Upper lobe of right lung (tissue), 1 donor: ENCODE data around the gene SURF4. TPM values are rescaled to one million over a fixed set of nuclear protein-coding genes. Genes with fewer than 3 reads are reported as not detected.
"Not testable (repeated sequence)": the region's sequence is repeated elsewhere in the genome, so short reads cannot be mapped to it uniquely, and the experiment has no call there.

ENCODE experiments used
- ATAC-seq: fragments of 200-7000 bp; cut with Tn5 transposase; one replicate; pipeline ENCODE4 v1.9.1; 2020; ENCODE audit warnings: mild to moderate bottlenecking, moderate library complexity
- DNase-seq: peaks from one replicate; pipeline ENCODE4 v3.0.0-alpha.2; 2020
- H3K27ac ChIP-seq: fragments of 200-600 bp; one replicate; pipeline ENCODE4 v1.8.0; 2022
- H3K27me3 ChIP-seq: fragments of 200-600 bp; one replicate; pipeline ENCODE4 v1.8.0; 2022; ENCODE audit warnings: mild to moderate bottlenecking
- H3K36me3 ChIP-seq: fragments of 200-600 bp; one replicate; pipeline ENCODE4 v1.8.0; 2022
- H3K4me1 ChIP-seq: fragments of 200-600 bp; one replicate; pipeline ENCODE4 v1.8.0; 2022
- H3K4me3 ChIP-seq: fragments of 200-600 bp; one replicate; pipeline ENCODE4 v1.8.0; 2022; ENCODE audit warnings: mild to moderate bottlenecking
- H3K9me3 ChIP-seq: fragments of 200-600 bp; one replicate; pipeline ENCODE4 v1.8.0; 2022
- CTCF ChIP-seq: fragments of 200-600 bp; IDR thresholded peaks from one replicate; pipeline ENCODE4 v1.8.0; 2022; ENCODE audit warnings: antibody characterized with exemption
- intact Hi-C: fragments of 100-400 bp; cut with DNase I; formaldehyde crosslinking; loops from one replicate; pipeline ENCODE4 v1.11.0; 2022
- total RNA-seq: library from RNA; stranded (reverse); fragmentation: NEBNext Ultra II Directional; extraction: Animal tissue kit (Norgen Biotek cat#: 25700); gene quantifications from one replicate; pipeline ENCODE4 v1.2.1, GENCODE V29; 2021
- donor health status: DM: no; HTN: yes; CAD: no; lungs with severe emphysema.

SURF4 gene
- total RNA-seq, 1 donor from 2014 or later = 142 TPM

GRCh38 chr9:133333011-133333410 is 42.8 kb downstream of the SURF4 start:
- intact Hi-C loops = loop anchor here (10.0 kb wide), 1 partner anchor 148 kb away; no protein-coding TSS in a partner anchor
- ATAC-seq (no peak), DNase-seq (no peak)
- Histone ChIP-seq H3K36me3 (peaks cover 47% of the 10 kb centered on the region), H3K4me1 (peaks cover 19% of the 10 kb centered on the region), H3K27me3 (no peaks in the 10 kb centered on the region), H3K27ac (no peak overlapping the region), H3K4me3 (no peak overlapping the region), H3K9me3 (no peaks in the 10 kb centered on the region)
- TF ChIP-seq CTCF = no peak

GRCh38 chr9:133332381-133332730 is 43.5 kb downstream of the SURF4 start:
- ATAC-seq (no peak), DNase-seq (peak; percentile 60)
- H3K4me1 ChIP-seq = peaks cover 19% of the 10 kb centered on the region
- H3K27ac ChIP-seq = no peak overlapping the region
- H3K4me3 ChIP-seq = no peak overlapping the region
- intact Hi-C loops = loop anchor here (10.0 kb wide), 1 partner anchor 148 kb away; no protein-coding TSS in a partner anchor
- H3K27me3 ChIP-seq = no peaks in the 10 kb centered on the region
- H3K36me3 ChIP-seq = peaks cover 47% of the 10 kb centered on the region
- no peak for TF ChIP-seq CTCF
- H3K9me3 ChIP-seq = no peaks in the 10 kb centered on the region

- intact Hi-C loops = loop anchor here (10.0 kb wide), 1 partner anchor 147 kb away; no protein-coding TSS in a partner anchor
- H3K27me3 ChIP-seq = no peaks in the 10 kb centered on the region
- peaks cover 47% of the 10 kb centered on the region for H3K36me3 ChIP-seq
- H3K27ac ChIP-seq = no peak overlapping the region
- TF ChIP-seq CTCF = no peak
- DNase-seq (peak; percentile 61), ATAC-seq (no peak)
- H3K9me3 ChIP-seq = no peaks in the 10 kb centered on the region
- H3K4me1 ChIP-seq = peaks cover 19% of the 10 kb centered on the region
- H3K4me3 ChIP-seq = no peak overlapping the region
Measured at GRCh38 chr9:133331641-133332380, 44.0 kb downstream of the SURF4 start.

GRCh38 chr9:133331221-133331620 is 44.6 kb downstream of the SURF4 start:
- no peak overlapping the region for H3K27ac ChIP-seq
- H3K9me3 ChIP-seq = no peaks in the 10 kb centered on the region
- H3K27me3 ChIP-seq = no peaks in the 10 kb centered on the region
- TF ChIP-seq CTCF = no peak
- H3K4me1 ChIP-seq = peaks cover 14% of the 10 kb centered on the region
- H3K4me3 ChIP-seq = no peak overlapping the region
- no peak for ATAC-seq
- intact Hi-C loops = loop anchor here (10.0 kb wide), 1 partner anchor 146 kb away; no protein-coding TSS in a partner anchor
- peaks cover 47% of the 10 kb centered on the region for H3K36me3 ChIP-seq
- DNase-seq = peak; percentile 58

- intact Hi-C loops = loop anchor here (10.0 kb wide), 1 partner anchor 145 kb away; no protein-coding TSS in a partner anchor
Measured at GRCh38 chr9:133329306-133330156, 46.3 kb downstream of the SURF4 start.

More at GRCh38 chr9:133329306-133330156, 46.3 kb downstream of the SURF4 start:
- H3K36me3 ChIP-seq = peaks cover 45% of the 10 kb centered on the region
- not testable (repeated sequence) for H3K9me3 ChIP-seq, H3K27ac ChIP-seq, ATAC-seq, H3K4me1 ChIP-seq, H3K27me3 ChIP-seq, H3K4me3 ChIP-seq
- DNase-seq = peak; percentile 71
- TF ChIP-seq CTCF = peak; percentile 65
